NCI-H2196 (cell line): Measurements from ENCODE around the gene BET1.

Source experiments
- DNase-seq: peaks from one replicate; lab custom pipeline; 2025; ENCODE audit not compliant: unreplicated experiment; lab: John Stamatoyannopoulos, UW

BET1 gene

DNA sequence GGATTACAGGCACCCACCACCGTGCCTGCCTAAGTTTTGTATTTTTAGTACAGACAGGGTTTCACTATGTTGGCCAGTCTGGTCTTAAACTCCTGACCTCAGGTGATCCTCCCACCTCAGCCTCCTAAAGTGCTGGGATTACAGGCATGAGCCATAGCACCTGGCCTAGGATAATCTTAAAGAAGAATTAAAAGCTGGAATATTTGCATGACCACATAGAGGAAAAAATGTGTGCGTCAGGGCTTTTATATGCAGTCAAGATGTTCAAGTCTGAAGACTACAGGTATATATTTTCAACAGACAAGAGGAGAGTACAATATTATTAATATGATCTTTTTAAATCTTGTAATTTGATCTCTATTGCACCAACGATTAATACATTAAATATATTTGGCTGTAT is 43.2 kb downstream of the BET1 start:
- DNase-seq: no peak

DNA sequence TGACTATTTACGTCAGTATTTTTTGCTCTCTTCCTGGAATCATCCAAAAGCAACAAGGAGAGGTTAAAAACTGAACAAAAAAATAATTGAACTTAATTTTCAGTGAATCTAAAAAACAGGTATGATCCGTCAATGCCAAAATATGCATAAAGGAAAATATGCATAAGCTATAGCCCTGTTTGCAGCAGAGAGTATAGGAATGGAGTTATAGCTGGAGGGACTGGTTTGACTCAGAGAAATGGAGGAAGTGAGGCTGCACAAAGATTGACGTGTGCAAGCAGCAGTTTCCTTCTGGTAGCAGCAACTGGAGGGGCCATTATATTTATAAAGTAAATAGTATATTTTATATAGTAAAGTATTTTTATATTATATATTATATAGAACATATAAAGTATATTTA is 45.5 kb downstream of the BET1 start:
- DNase-seq: no peak

DNA sequence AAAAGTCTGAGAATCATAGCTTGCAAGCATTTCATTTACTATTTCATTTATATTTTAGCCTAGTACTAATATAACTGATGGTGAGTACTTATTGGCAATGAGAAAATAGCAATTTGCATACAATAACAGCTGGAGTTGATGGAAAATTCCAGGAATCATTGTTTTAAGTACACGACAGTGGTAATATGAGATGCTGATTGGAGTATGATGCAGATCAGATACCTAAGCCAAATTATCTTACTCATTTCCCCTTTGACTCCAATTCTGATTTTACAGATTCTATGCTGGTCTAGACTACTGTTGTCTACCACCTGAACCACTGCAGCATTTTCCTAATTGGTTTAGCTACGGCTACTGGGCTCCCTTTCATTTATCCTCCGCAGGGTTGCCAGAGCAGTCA is 45.9 kb downstream of the BET1 start:
- no peak for DNase-seq

DNA sequence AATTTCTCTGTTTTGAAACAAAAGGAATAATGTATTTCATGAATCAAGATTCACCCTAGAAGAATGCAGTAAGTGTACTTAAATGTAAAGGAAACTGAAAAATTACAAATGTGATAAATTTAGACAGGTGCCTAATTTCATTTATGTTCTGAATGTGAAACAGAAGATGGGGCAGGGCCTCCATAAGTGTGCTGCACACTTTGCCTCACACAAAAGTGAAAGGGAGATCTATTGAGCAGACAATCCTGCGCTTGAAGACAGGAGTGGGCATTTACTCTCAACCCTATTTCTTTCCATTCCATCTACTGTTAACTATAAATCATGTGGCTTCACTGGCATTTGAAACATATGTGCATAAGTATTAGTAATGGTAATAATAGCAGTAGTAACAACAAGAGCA is 46.4 kb downstream of the BET1 start:
- DNase-seq: no peak

DNA sequence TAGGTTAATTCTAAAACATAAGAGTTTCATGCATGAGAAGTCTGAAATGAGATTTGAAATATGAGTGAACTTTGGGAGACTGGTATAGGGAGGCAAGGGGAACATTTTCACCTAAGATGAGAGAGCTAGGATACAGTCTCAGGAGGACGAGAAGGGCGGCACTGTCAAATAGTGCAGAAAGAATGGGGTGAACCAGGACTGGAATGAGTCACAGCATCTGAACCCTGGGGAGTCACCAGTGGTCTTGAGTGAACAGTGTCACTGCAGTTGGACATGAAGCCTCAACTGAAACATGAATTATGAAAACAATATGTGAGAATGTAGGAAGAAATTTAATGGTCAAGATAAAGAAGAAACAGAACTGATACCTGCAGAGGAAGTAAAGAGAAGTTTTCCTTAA is 48.9 kb downstream of the BET1 start:
- DNase-seq: no peak

DNA sequence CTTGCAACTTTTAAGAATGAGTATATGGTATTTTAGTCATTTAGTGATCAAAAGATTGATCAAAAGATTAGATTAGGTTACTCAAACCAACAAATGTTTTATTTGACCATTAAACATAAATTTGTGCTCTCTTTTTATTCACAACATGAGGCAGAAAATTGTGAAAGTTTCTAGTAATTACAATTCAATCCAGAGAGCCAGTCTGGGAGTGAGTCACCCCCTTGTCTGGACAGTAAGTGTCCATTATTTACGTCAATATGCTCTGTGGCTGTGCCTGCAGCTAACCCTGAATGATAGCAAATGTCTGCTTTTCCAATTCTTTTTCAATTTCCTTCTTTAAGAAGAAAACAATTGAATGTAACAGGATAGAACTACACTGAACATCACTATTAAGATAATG is 54.7 kb downstream of the BET1 start:
- DNase-seq: no peak

DNA sequence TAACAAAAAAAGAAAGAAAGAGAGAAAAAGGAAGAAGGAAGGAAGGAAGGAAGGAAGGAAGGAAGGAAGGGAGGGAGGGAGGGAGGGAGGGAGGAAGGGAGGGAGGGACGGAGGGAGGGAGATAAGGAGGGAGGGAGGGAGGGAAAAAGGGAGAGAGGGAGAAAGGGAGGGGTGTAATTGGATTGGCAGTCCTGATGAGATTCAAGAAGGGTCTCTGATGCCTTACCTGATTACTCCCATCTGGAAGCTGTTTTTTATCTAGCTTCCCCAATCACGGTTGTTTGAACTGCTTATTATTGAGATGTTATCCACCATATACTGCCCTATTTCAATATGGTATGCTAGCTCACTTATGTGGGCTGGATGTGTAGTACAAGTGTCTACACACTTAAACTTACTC is 55.3 kb downstream of the BET1 start:
- no peak for DNase-seq

DNA sequence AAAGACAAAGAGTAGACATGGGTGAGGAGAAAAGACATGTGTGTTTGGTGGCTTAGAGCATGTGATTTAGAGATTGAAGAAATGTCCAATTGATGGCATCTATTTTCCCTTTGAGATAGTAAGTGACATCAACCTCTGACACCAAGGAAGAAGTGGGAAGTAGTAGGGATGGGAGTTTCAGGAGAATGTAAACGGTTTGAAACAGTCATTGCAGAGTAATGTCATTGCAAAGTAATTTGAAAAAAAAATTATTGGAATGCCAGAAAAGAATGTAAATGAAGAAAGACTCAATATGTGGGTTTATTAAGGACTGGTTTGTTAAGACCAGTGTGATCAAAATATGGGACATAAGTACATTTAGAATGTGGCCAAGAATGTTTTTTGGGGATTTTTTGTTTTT is 56.0 kb downstream of the BET1 start:
- no peak for DNase-seq

DNA sequence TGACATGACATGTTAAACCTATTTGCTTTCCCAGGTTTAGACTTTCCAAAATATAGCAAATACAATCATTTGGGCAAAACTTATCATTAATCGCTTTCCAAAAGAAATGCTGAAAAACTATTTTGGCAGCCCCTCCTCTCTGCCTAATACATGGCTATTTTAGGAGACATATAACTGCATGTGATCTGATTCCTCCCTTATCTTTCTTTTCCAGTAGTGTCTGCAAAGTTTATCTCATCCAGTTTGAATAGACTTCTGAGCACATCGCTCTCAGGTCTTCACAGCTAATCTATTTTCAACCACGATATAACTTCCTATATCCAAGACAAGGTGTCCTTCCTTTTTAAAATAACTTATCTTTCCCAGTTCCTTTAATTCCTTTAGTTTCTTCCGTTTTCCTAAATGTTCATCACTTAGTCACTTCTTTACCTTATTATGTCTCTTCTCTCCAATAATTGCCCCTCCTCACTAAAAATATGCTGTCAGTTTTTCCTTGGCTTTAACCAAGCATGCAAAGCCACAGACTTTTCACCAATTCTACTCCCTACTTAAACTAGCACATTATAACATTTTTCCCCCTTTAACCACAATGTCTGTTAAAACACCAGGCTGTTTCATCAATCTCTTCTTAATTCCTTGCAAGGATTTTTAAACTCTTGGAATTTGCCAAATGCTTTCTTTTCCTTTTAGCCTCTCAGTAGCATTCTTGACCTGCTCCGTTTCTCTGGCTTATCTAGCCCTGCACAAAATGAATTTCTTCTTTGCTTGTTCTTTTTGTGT is 58.2 kb downstream of the BET1 start:
- DNase-seq: no peak

DNA sequence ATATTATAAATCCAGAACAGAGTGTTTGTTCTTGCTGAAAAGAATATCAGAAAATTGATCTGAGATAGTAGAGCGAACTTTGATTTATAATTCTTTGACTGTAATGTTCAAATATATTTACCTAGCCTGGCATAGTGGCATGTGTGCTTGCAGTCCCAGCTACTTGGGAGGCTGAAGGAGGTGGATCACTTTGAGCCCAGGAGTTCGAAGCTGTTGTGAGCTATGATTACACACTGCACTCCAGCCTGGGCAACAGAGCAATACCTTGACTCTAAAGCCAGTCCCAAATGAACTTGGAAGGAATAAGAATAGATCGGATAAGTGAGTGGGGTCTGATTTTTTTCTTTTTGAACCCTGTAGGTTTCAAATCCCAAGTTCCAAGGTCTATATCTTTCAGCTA is 59.1 kb downstream of the BET1 start:
- no peak for DNase-seq

DNA sequence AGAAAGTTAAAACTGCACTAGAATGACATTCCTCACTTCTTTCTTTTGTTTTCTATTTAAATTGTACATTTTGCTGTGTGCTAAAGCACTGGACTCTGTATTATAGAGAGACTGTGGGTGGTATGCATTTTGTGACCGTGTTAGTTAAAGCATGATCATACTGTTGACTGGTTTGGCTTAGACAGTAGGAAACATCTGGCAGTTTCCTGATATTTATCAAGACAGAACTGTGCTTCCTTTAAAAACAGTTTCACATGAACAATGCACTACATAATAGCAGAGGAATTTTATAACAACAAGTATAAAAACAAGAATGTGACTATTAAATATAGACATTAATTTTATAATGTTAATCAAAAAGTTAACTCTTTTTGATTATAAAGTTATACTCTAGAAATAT is 59.5 kb downstream of the BET1 start:
- no peak for DNase-seq

DNA sequence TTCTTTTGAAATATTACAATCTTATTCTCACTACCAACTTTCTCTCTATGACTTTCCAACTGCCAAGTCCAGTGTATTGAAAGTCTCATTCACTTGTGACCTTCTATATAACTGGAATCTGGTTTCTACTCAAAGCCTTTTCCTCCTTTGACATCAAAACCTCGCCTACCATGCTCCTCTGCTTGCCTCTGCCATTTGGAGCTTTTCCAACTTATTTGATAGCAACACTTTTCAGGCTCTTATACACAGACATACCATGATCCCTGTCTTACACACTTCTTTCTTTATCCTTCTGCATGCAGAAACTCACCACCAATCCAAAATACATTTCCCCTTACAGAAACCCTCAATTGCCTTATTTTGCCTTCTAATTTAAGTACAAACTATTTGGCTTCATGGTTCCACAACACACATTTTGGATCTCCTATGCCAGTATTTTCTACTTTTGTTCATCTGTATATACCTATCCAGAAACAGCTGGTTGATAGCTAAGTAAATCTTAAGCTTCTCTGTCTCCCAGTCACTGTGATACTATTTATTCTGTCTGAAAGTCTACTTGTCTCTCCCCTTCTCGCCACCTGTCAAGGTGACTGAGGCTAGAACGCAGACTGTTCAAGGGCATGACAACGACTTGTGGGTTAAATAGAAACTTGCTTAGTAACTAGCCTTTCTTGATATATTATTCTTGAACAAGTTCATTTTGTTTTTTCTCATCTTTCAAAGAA is 60.2 kb downstream of the BET1 start:
- DNase-seq: no peak
